ENCODE results near the gene CORO7. TPM values are rescaled to one million over a fixed set of nuclear protein-coding genes. Genes with fewer than 3 reads are reported as not detected.

CORO7 gene
- total RNA-seq, 2 donors from 2014 or later: 28.5 to 29.5 TPM

- intact Hi-C loops (cut with DNase I): no loop called here
Observed at GRCh38 chr16:4388271-4389021, 27.9 kb downstream of the CORO7 start.

GRCh38 chr16:4387781-4388180, 28.6 kb downstream of the CORO7 start:
- intact Hi-C loops (cut with DNase I): no loop called here
- DNase-seq (ENCODE audit: low spot score): no peak

More at GRCh38 chr16:4388271-4389021, 27.9 kb downstream of the CORO7 start:
- no peak for DNase-seq (ENCODE audit: low spot score)

GRCh38 chr16:4386951-4387565, 29.3 kb downstream of the CORO7 start:
- intact Hi-C loops (cut with DNase I): no loop called here
- DNase-seq (ENCODE audit: low spot score): no peak

GRCh38 chr16:4386451-4386805, 30.0 kb downstream of the CORO7 start:
- intact Hi-C loops (cut with DNase I): no loop called here
- DNase-seq (ENCODE audit: low spot score): no peak

GRCh38 chr16:4385789-4386450, 30.5 kb downstream of the CORO7 start:
- no peak for DNase-seq (ENCODE audit: low spot score)

GRCh38 chr16:4385066-4385788, 31.2 kb downstream of the CORO7 start:
- no peak for DNase-seq (ENCODE audit: low spot score)
- intact Hi-C loops (cut with DNase I): no loop called here

More at GRCh38 chr16:4385789-4386450, 30.5 kb downstream of the CORO7 start:
- intact Hi-C loops (cut with DNase I): no loop called here

- intact Hi-C loops (cut with DNase I): no loop called here
Observed at GRCh38 chr16:4384509-4384942, 31.9 kb downstream of the CORO7 start.

GRCh38 chr16:4383591-4384444, 32.6 kb downstream of the CORO7 start:
- intact Hi-C loops (cut with DNase I): no loop called here
- DNase-seq (ENCODE audit: low spot score): no peak

More at GRCh38 chr16:4384509-4384942, 31.9 kb downstream of the CORO7 start:
- DNase-seq (ENCODE audit: low spot score): no peak

- intact Hi-C loops (cut with DNase I): no loop called here
- DNase-seq (ENCODE audit: low spot score): no peak
Observed at GRCh38 chr16:4382795-4383357, 33.5 kb downstream of the CORO7 start.

GRCh38 chr16:4381935-4382794, 34.2 kb downstream of the CORO7 start:
- DNase-seq (ENCODE audit: low spot score): no peak
- intact Hi-C loops (cut with DNase I): no loop called here

- intact Hi-C loops (cut with DNase I): no loop called here
- DNase-seq (ENCODE audit: low spot score): no peak
Observed at GRCh38 chr16:4381072-4381934, 35.1 kb downstream of the CORO7 start.

GRCh38 chr16:4380119-4381063, 36.0 kb downstream of the CORO7 start:
- intact Hi-C loops (cut with DNase I): no loop called here
- no peak for DNase-seq (ENCODE audit: low spot score)

- DNase-seq (ENCODE audit: low spot score): no peak
- intact Hi-C loops (cut with DNase I): no loop called here
Observed at GRCh38 chr16:4378999-4379690, 37.3 kb downstream of the CORO7 start.

GRCh38 chr16:4378161-4378666, 38.2 kb downstream of the CORO7 start:
- peak; percentile 94 for DNase-seq (ENCODE audit: low spot score)
- intact Hi-C loops (cut with DNase I): no loop called here

- no peak for DNase-seq (ENCODE audit: low spot score)
- intact Hi-C loops (cut with DNase I): no loop called here
Observed at GRCh38 chr16:4377573-4378154, 38.7 kb downstream of the CORO7 start.
